Measurements from ENCODE around the gene KRTAP10-2.
"Not testable (repeated sequence)": the region's sequence is repeated elsewhere in the genome, so short reads cannot be mapped to it uniquely, and the experiment has no call there.

KRTAP10-2 gene

GRCh38 chr21:44564886-44565598 lies 13.7 kb upstream of the KRTAP10-2 start:
- DNase-seq, result no peak

DNA sequence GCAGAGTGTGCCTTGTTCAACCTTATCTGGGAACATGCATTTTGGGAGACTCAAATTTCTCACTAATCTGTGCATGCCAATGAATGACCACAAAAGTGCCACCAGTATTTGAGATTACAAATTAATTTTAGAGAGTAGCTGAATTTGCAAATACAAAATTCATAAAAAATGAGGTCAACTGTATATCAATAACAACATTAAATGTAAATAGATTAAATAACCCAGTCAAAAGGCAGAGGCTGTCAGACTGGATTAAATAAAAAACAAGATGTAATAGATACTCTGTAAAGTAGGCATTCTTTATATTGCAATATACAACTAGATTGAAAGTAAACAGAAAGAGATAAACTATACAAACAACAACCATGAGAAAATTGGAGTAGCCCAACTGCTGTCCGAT lies 12.8 kb upstream of the KRTAP10-2 start:
- DNase-seq, result no peak

DNA sequence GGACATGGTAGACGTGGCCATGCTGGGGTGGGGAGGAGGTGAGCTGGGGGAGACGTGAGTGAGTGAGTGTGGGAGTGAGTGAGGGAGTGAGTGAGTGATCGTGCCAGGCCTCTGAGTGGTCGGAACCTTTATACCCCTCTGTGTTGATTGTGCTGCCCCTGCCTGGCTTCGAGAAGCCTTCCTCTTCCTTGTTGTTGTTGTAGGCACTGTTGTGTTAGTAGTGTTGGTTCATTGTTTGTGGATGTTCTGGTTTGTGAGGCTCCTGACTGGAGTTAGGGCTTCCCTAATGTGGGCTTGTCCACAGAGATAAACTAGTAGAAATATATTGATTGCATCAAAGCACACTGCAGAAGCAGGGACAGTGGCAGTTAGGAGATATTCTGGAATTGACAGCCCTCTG lies 7.4 kb upstream of the KRTAP10-2 start, which contains the start of gene KRTAP10-3:
TSS of gene KRTAP10-3 (minus strand) at position 101 of the 400 bp plus-strand sequence. CDS start at position 21, 80 bp downstream.
- no peak for DNase-seq

GRCh38 chr21:44558329-44558675 lies 7.0 kb upstream of the KRTAP10-2 start:
- not testable (repeated sequence) for DNase-seq

DNA sequence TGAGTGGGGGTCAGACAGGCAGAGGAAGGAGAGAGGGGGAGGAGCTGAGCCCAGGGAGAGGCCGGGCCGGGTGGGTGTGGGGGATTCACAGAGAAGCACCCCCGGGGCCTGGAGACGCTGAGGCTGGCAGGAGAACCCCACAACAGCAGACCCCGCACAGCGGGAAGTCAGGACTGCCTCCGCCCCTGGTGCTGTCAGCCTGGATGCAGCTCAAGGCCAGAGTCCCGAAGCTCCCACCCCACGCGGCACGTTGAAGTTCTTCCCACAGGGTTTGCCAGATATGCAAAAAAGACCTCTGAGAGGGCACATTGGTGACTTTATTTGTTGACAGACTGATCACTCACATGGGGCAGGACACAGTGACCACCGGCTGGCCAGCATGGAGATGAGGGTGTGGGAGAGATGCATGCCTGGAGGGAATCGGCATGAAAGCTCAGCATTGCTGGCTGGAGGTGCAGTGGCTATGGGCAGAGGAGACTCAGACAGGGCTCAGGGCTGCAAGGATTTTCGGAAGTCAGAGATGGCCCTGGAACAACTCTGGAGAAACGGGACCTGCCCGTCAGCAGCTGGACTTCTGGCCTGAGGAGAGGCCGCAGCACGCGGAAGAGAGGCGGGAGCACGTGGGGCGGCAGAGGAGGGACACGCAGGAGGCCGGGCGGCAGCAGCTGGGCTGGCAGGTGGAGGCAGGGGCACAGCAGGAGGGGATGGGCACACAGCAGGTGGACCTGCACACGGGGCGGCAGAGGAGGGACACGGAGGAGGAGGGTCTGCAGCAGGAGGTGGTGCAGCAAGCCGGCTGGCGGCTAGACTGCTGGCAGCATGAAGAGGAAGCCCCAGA lies 6.4 kb upstream of the KRTAP10-2 start:
- no peak for DNase-seq

GRCh38 chr21:44556879-44557278 lies 5.6 kb upstream of the KRTAP10-2 start:
- peak; percentile 33 for DNase-seq

GRCh38 chr21:44555200-44555875 lies 4.0 kb upstream of the KRTAP10-2 start:
- no peak for DNase-seq

- DNase-seq, result no peak
Observed at GRCh38 chr21:44552681-44553080, 1.4 kb upstream of the KRTAP10-2 start.

DNA sequence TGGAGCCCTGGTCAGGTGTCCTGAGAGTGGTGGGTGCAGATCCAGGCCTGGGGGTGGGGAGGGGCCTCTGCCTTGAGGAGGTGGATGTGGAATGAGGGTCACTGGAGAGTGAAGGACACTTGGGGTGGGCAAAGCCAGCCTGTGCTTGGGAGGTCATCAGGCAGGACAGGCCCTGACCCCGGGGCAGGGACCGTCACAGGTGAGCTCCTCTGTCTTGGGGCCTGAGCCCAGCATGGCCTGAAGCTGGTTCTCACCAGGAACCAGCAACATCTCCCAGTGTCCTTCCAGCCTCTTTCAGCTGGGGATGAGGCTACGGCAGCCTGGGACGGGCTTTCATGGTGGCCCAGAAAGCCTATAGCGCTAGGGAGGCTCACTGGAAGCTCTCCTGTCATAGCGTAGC lies 831 bp upstream of the KRTAP10-2 start:
- DNase-seq, result no peak

DNA sequence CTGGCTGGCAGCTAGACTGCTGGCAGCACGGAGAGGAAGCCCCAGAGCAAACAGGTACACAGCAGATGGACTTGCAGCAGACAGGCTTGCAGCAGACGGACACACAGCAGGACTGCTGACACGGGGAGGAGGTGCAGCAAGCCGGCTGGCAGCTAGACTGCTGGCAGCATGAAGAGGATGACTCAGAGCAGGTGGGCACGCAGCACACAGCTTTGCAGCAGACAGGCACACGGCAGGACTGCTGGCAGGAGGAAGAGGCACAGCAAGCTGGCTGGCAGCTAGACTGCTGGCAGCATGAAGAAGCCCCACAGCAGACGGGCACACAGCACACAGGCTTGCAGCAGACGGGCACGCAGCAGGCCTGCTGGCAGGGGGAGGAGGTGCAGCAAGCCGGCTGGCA lies 498 bp downstream of the KRTAP10-2 start:
- no peak for DNase-seq

- DNase-seq, result not testable (repeated sequence)
Observed at GRCh38 chr21:44550285-44550684, 1.0 kb downstream of the KRTAP10-2 start.

DNA sequence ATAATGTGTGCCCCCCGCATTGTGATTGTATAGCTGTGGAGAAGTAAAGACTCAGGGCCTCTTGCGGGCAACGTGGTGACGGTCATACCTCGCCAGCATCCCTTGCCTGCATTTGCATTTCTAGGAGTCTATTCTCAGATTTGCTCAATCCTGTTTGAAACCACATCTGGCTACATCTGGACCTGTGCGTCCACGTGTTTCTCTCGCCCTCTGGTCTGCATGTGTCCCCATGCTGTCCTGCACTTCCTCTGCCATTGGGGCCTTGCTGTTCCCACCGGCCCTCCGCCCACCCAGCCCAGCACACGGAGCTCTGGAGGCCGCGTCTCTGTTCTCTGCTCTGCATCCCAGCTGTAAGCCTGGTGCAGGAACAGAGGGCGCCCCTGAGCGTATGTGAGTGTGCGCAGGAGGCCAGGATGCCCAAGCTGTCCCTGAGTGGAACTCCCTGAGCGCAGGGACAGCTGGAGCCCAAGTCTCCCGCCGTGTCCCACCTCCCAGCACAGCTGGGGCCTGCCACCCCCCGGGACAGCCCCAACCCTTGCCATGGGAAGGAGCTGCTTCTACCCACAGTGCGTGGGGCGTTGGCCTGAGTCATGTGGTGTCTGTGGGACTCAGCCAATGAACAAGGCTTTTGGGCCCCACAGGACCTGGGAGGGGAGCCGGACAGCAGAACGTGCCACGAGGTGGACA lies 1.6 kb downstream of the KRTAP10-2 start:
- DNase-seq, result no peak

GRCh38 chr21:44548922-44549321 lies 2.4 kb downstream of the KRTAP10-2 start:
- no peak for DNase-seq

DNA sequence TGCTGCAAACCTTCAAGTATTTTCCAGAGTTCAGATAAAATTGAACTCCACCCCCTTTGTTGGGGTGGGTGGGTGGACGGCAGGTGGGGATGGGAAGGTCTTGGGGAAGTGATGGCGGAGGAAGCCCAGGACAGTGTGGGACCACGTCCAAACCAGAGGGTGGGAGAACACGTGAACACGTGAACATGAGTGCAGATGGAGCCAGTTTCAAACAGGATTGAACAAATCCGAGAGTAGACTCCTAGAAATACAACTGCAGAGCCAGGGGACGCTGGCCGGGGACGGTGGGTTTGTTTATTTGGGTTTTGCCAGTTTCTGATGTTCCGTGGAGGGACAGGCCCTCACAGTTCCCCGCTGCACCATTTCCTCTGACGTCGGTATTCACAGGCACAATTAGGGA lies 2.9 kb downstream of the KRTAP10-2 start:
- no peak for DNase-seq

- no peak for DNase-seq
Observed at GRCh38 chr21:44547656-44548331, 3.5 kb downstream of the KRTAP10-2 start.

GRCh38 chr21:44544566-44544965 lies 6.7 kb downstream of the KRTAP10-2 start:
- no peak for DNase-seq

- no peak for DNase-seq
Observed at GRCh38 chr21:44542716-44543115, 8.6 kb downstream of the KRTAP10-2 start.

- no peak for DNase-seq
Observed at GRCh38 chr21:44540741-44541288, 10.5 kb downstream of the KRTAP10-2 start.

DNA sequence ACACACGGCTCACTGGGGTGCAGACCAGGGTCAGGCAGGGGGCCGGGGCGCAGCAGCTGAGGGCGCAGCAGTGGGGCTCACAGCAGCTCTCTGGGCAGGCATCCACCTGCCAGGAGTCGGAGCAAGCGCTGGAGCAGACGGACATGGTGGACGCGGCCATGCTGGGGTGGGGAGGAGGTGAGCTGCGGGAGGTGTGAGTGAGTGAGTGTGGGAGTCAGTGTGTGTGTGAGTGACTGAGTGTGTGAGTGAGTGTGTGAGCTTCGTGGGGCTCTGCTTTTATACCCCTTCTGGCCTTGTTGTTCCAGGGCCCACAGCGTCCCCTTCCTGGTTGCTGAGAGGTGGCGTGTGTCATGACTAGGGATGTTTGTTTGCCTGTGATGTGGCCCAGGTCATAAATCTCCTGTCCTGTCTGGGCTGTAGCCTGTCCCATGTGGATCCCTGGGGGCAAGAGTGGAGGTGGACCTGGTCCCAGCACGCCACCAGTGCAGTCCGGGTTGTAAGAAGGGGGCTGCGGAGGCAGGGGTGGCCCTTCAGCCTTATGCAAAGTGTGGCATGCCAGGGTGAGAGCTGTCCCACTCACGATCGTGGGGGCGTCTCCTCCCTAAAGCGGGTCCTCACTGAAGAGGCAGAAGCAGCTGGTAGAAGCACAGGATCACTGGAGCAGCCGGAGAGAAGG lies 11.2 kb downstream of the KRTAP10-2 start, which contains the start of gene KRTAP10-1:
TSS of gene KRTAP10-1 (minus strand) at position 205 of the 676 bp plus-strand sequence. CDS start at position 160, 45 bp downstream.
- no peak for DNase-seq

DNA sequence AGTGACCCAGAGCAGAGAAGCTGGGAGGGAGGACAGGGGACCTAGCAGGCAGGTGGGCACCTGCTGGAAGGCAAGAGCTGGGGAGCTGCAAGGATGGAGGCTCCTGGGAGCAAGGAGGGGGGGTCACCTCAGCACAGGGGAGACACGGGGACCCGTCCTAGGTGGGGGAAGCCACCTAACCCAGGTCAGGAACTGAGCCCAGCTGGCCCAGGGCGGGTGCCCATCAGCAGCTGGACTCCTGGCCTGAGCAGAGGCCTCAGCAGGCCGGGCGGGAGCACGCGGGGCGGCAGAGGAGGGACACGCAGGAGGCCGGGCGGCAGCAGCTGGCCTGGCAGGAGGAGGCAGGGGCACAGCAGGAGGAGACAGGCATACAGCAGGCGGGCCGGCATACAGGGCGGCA lies 12.3 kb downstream of the KRTAP10-2 start:
- no peak for DNase-seq
